NCI-H2029 (cell line): ENCODE measurements around the gene ACOXL.
A peak's percentile ranks its signal among the peaks of the same experiment; 100 is the strongest.
"Not testable (repeated sequence)": the region's sequence is repeated elsewhere in the genome, so short reads cannot be mapped to it uniquely, and the experiment has no call there.

Experiments
- DNase-seq: peaks from one replicate; lab custom pipeline; 2025; lab: John Stamatoyannopoulos, UW

Gene ACOXL

GRCh38 chr2:111066062-111066593, 333.8 kb downstream of the ACOXL start:
- no peak for DNase-seq

- peak; percentile 46 for DNase-seq
Measured at GRCh38 chr2:111068435-111069058, 336.2 kb downstream of the ACOXL start.

GRCh38 chr2:111069722-111070121, 337.3 kb downstream of the ACOXL start:
- no peak for DNase-seq

GRCh38 chr2:111071600-111072171, 339.3 kb downstream of the ACOXL start:
- DNase-seq, result no peak

- DNase-seq, result peak; percentile 2
Measured at GRCh38 chr2:111072220-111072871, 340.0 kb downstream of the ACOXL start.

- DNase-seq, result not testable (repeated sequence)
Measured at GRCh38 chr2:111082659-111083058, 350.3 kb downstream of the ACOXL start.

GRCh38 chr2:111091811-111092211, 359.4 kb downstream of the ACOXL start:
- no peak for DNase-seq

GRCh38 chr2:111094691-111095090, 362.3 kb downstream of the ACOXL start:
- no peak for DNase-seq

GRCh38 chr2:111095434-111095833, 363.1 kb downstream of the ACOXL start:
- DNase-seq, result no peak

- no peak for DNase-seq
Measured at GRCh38 chr2:111099402-111099801, 367.0 kb downstream of the ACOXL start.

- DNase-seq, result no peak
Measured at GRCh38 chr2:111100087-111100764, 367.9 kb downstream of the ACOXL start.

GRCh38 chr2:111100765-111101162, 368.4 kb downstream of the ACOXL start:
- no peak for DNase-seq

GRCh38 chr2:111101592-111101991, 369.2 kb downstream of the ACOXL start:
- no peak for DNase-seq

GRCh38 chr2:111102216-111102615, 369.8 kb downstream of the ACOXL start:
- no peak for DNase-seq

- DNase-seq, result no peak
Measured at GRCh38 chr2:111105926-111106325, 373.6 kb downstream of the ACOXL start.

GRCh38 chr2:111106706-111107105, 374.3 kb downstream of the ACOXL start:
- DNase-seq, result no peak

GRCh38 chr2:111108745-111109271, 376.4 kb downstream of the ACOXL start:
- no peak for DNase-seq

GRCh38 chr2:111111101-111111755, 378.9 kb downstream of the ACOXL start:
- no peak for DNase-seq

- no peak for DNase-seq
Measured at GRCh38 chr2:111113838-111114237, 381.5 kb downstream of the ACOXL start.

- no peak for DNase-seq
Measured at GRCh38 chr2:111116011-111116746, 383.8 kb downstream of the ACOXL start.
